Tibial artery (tissue), 4 donors: ENCODE data around the gene BRD3OS.

Source experiments
- DNase-seq, 2 donors: peaks; one replicate each; pipeline ENCODE4 v3.0.0-alpha.2; 2019
- H3K27ac ChIP-seq, 2 donors: fragments of 200-600 bp; sonication (generic) in 1 of 2; 1 replicate in 1 of 2; 2 replicates in 1 of 2; pipeline ENCODE4 v1.5.1; 2018 to 2019; ENCODE audit warnings: mild to moderate bottlenecking in 1 of 2
- H3K27me3 ChIP-seq, 2 donors: fragments of 200-600 bp; sonication (generic) in 1 of 2; one replicate each; pipeline versions ENCODE4 v1.5.1 to v1.6.0; 2016 to 2019
- H3K36me3 ChIP-seq, 3 donors: fragments of 200-600 bp; sonication (generic) in 2 of 3; one replicate each; pipeline ENCODE4 v1.5.1; 2016 to 2019; ENCODE audit warnings: mild to moderate bottlenecking in 2 of 3
- H3K4me1 ChIP-seq, 4 donors: fragments of 200-600 bp; sonication (generic) in 2 of 4; 1 replicate in 3 of 4; 2 replicates in 1 of 4; pipeline ENCODE4 v1.5.1; 2016 to 2019
- H3K4me3 ChIP-seq, 2 donors: fragments of 200-600 bp; sonication (generic) in 1 of 2; 1 replicate in 1 of 2; 2 replicates in 1 of 2; pipeline ENCODE4 v1.5.1; 2018 to 2019; ENCODE audit warnings: mild to moderate bottlenecking in 2 of 2
- H3K9me3 ChIP-seq, 3 donors: fragments of 200-600 bp; sonication (generic) in 1 of 3; one replicate each; pipeline ENCODE4 v1.5.1; 2016 to 2019
- intact Hi-C: fragments of 100-400 bp; cut with DNase I; formaldehyde crosslinking; loops from one replicate; pipeline ENCODE4 v1.15.0; 2023; ENCODE audit warnings: low total_unique reads
- TF ChIP-seq, protein P1 (sequence below), 2 experiments: fragments of 200-600 bp in 1 of 2; fragments of 450-650 bp in 1 of 2; IDR thresholded peaks; one replicate each; pipeline ENCODE4 v1.5.1; 2017 to 2019; ENCODE audit warnings: antibody characterized with exemption in 2 of 2, mild to moderate bottlenecking in 1 of 2, moderate library complexity in 1 of 2

The BRD3OS gene

DNA sequence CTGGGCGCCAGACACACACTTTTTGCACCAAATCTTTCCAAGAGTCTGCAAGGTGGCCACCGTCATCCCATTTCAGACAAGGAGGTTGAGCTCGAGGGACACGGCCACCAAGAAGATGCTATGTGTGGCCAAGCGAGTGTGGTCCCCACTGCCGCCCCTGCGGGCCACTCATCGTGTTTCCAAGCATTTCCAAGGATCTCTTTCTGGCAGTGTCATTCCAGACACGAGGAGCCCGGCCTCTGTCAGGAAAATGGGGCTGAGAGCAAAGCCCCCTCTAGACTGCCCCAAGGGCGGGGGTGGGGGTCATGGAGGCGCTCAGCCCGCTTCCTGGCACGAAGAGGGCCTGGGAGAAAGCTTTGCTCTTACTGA lies 43.7 kb upstream of the BRD3OS start:
- no peak overlapping the region for H3K4me3 ChIP-seq
- no peaks in the 10 kb centered on the region for H3K9me3 ChIP-seq
- H3K4me1 ChIP-seq: peaks cover 0 to 21% (median 14%) of the 10 kb centered on the region in 4 donors
- DNase-seq: no peak
- H3K27ac ChIP-seq: no peak overlapping the region
- H3K36me3 ChIP-seq: no peaks in the 10 kb centered on the region
- H3K27me3 ChIP-seq: no peaks in the 10 kb centered on the region
- intact Hi-C loops: no loop called here
- TF ChIP-seq, protein P1, sequence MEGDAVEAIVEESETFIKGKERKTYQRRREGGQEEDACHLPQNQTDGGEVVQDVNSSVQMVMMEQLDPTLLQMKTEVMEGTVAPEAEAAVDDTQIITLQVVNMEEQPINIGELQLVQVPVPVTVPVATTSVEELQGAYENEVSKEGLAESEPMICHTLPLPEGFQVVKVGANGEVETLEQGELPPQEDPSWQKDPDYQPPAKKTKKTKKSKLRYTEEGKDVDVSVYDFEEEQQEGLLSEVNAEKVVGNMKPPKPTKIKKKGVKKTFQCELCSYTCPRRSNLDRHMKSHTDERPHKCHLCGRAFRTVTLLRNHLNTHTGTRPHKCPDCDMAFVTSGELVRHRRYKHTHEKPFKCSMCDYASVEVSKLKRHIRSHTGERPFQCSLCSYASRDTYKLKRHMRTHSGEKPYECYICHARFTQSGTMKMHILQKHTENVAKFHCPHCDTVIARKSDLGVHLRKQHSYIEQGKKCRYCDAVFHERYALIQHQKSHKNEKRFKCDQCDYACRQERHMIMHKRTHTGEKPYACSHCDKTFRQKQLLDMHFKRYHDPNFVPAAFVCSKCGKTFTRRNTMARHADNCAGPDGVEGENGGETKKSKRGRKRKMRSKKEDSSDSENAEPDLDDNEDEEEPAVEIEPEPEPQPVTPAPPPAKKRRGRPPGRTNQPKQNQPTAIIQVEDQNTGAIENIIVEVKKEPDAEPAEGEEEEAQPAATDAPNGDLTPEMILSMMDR (IDR thresholded peaks at IDR 0.05): no peak

DNA sequence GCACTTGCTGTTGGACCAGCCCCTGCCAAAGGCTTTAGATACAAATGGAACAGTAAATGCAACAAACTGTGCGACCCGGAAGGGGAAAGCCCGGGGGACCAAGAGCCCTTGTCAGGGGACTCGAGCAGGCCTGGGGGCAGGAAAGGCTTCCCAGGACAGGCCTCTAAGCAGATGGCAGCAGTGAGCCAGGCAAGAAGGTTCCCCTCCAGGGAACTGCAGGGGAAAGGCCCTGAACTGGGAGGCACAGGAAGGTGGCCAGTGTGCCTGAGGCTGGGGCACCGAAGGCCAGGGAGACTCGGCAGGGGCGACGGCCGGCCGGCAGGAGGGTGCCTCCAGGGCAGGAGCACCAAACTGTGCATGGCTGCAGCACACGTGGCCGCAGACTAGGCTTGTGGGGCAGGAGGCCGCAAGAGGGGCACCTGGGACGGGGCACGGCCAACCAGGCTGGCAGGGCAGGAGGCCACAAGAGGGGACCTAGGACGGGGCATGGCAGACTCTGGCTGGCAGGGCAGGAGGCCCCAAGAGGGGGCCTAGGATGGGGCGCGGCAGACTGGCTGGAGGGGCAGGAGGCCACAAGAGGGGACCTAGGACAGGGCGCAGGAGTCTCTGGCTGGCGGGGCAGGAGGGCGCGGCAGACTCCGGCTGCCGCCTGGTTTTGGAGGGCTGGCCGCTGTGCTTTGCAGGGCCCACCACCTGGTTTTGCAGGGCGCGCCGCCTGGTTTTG lies 43.2 kb upstream of the BRD3OS start:
- no peak for DNase-seq
- no peaks in the 10 kb centered on the region for H3K36me3 ChIP-seq
- intact Hi-C loops: no loop called here
- no peak overlapping the region for H3K27ac ChIP-seq
- TF ChIP-seq, protein P1 (IDR thresholded peaks at IDR 0.05): no peak
- no peak overlapping the region for H3K4me3 ChIP-seq
- no peaks in the 10 kb centered on the region for H3K27me3 ChIP-seq
- H3K9me3 ChIP-seq: no peaks in the 10 kb centered on the region
- peaks cover 0 to 21% (median 14%) of the 10 kb centered on the region in 4 donors for H3K4me1 ChIP-seq

DNA sequence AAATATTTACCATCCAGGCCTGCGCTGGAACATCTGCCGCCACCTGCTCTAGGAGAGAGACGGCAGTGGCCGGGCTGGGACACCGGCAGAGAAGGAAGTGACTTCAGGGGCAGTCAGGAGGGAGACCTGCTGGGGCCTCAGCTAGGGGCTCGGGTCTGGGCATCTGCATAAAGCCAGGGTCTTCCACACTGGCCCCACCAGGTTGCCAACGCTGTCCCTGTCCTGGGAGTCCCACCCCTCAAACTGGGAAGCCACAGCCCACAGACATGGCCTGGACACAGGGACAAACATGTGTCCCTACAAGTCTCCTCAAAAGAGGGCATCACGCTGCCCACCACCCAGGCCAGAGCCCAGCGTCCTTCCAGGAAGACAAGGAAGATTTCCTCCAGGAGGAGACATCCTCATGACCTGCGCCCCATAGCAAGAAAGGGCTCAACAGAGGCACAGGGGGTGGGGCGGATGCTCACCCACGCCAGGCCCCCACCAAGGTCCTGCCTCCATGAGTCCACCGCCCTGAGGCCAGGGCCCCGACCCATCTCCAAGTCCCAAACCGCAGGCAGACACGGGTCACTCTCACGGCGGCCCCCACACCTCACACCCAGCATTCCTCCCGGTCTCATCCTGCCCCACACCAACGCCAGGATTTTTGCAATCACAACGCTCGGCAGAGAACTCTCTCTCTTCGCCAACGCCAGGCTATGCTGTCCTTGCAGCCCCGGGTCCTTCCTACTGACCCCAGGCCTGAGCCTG lies 42.1 kb upstream of the BRD3OS start:
- TF ChIP-seq, protein P1 (IDR thresholded peaks at IDR 0.05): no peak

DNA sequence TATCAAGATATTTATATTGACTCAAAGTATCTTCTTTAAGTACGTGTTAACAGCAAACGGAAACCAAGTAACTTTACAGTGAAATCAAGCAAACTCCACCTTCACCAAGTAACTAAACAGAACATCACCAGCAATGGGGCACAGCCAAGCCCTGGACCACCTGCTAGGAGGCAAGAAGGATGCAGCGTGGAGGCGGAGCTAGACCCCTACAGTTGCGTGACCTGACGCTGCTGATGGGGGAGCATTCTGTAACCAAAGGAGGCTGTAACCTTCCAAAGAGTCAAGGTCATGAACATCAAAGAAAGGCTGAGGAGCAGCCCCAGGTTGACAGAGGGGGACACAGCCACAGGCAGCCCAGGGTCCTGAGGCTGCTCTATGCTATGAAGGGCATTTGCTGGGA lies 39.2 kb upstream of the BRD3OS start:
- no peak overlapping the region for H3K27ac ChIP-seq
- intact Hi-C loops: no loop called here
- DNase-seq: no peak
- H3K4me3 ChIP-seq: no peak overlapping the region
- peaks cover 0 to 14% (median 9%) of the 10 kb centered on the region in 4 donors for H3K4me1 ChIP-seq
- no peaks in the 10 kb centered on the region for H3K36me3 ChIP-seq
- no peaks in the 10 kb centered on the region for H3K27me3 ChIP-seq
- TF ChIP-seq, protein P1 (IDR thresholded peaks at IDR 0.05): no peak
- H3K9me3 ChIP-seq: no peaks in the 10 kb centered on the region

More for the DNA sequence above, 42.1 kb upstream of the BRD3OS start:
- intact Hi-C loops: no loop called here
- peaks cover 0 to 21% (median 14%) of the 10 kb centered on the region in 4 donors for H3K4me1 ChIP-seq
- H3K27ac ChIP-seq: no peak overlapping the region
- no peaks in the 10 kb centered on the region for H3K9me3 ChIP-seq
- H3K27me3 ChIP-seq: no peaks in the 10 kb centered on the region
- H3K36me3 ChIP-seq: no peaks in the 10 kb centered on the region
- H3K4me3 ChIP-seq: no peak overlapping the region
- no peak for DNase-seq

DNA sequence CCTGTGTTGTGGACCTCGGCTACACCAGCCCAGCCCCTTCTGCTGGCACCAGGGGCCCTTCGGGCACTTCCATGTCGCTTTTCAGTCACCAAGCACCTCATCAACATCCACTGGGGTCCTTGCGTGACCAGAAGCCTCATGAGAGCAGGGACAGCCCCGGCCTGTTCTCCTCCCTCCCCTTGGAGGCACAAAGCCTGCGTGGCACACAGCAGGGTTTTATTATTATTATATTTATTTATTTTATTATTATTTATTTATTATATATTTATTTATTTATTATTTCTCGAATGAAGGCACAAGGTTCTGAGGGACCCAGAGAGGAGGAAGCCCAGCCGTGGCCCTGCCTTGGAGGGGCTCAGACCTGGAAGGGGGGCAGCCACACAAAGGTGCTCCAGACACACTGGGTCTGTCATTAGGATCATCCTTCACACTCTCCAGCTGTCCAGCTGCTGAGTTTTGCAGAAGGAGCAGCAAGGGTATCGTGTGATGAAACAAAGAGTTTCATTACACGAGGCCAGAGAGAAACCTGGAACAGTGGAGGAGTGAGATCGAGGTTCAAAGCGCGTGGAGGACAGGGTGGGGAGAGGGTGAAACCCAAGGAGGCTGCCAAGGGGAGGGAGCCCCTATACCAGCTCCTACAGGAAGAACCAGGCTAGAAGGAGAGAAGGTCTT lies 38.4 kb upstream of the BRD3OS start:
- no peak for DNase-seq
- Histone ChIP-seq H3K4me1 (peaks cover 0 to 22% (median 15%) of the 10 kb centered on the region in 4 donors), H3K27ac (no peak overlapping the region), H3K36me3 (no peaks in the 10 kb centered on the region), H3K9me3 (no peaks in the 10 kb centered on the region), H3K4me3 (no peak overlapping the region), H3K27me3 (no peaks in the 10 kb centered on the region)
- TF ChIP-seq, protein P1 (IDR thresholded peaks at IDR 0.05): no peak
- intact Hi-C loops: no loop called here
